ENCODE results near the gene ABCB4. TPM values are rescaled to one million over a fixed set of nuclear protein-coding genes. Genes with fewer than 3 reads are reported as not detected.

The ABCB4 gene
- total RNA-seq, 1 experiment from 2014 or later = 0.20 TPM

DNA sequence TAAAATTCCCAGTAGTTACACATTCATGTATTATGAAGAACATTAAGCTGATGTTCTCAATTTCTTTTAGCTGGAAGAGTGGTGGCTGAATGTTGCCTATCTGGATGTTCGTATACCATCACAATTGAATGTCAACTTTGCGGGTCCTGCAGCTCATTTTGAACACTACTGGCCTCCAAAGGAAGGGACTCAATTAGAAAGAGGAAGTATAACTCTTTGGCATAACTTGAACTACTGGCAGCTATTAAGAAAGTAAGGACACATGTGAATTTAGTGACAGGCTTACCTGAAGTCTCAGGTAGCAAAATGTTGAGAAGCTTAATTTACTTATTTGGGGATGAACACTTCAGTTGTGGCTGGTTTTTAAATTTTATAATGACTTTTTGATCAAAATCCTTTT, 114.2 kb downstream of the ABCB4 start:
- no peak overlapping the region for H2BK20ac ChIP-seq (ENCODE audit: low read depth, low read length, poor library complexity, severe bottlenecking)
- H3K4me1 ChIP-seq (ENCODE audit: insufficient read depth, low read length) = no peaks in the 10 kb centered on the region
- H2BK5ac ChIP-seq (ENCODE audit: insufficient read length, low read length) = no peak overlapping the region
- H3K4ac ChIP-seq (ENCODE audit: low read depth, low read length) = no peak overlapping the region
- H3K23ac ChIP-seq (ENCODE audit: insufficient read length, low read depth, low read length) = no peak overlapping the region
- no peaks in the 10 kb centered on the region for H3K79me2 ChIP-seq (ENCODE audit: insufficient read depth, low read length)
- no peak overlapping the region for H3T11ph ChIP-seq (ENCODE audit: low read length)
- peaks cover 13 to 17% of the 10 kb centered on the region in 2 experiments; a peak in 4 of 5 replicates for H3K9me3 Mint-ChIP-seq
- H3K79me1 ChIP-seq (ENCODE audit: insufficient read depth, low read depth, low read length, poor library complexity, severe bottlenecking) = no peaks in the 10 kb centered on the region
- H2AK5ac ChIP-seq (ENCODE audit: insufficient read length, low read length) = no peak overlapping the region
- H3K36me3 Mint-ChIP-seq (ENCODE audit: insufficient read depth in 1 of 3, low read depth in 3 of 3) = peaks cover 20 to 34% (median 28%) of the 10 kb centered on the region in 3 experiments
- no peak overlapping the region for H4K8ac ChIP-seq (replicated peaks; ENCODE audit: insufficient read length, low read depth, low read length)
- H3K9ac ChIP-seq (ENCODE audit: extremely low read depth, insufficient read length, low read length) = no peak overlapping the region
- no peak overlapping the region for H2BK12ac ChIP-seq (ENCODE audit: insufficient read length, low read depth, low read length)
- H2BK15ac ChIP-seq (ENCODE audit: low read depth, low read length) = no peak overlapping the region
- H3K14ac ChIP-seq (ENCODE audit: insufficient read depth, low read length) = no peak overlapping the region
- H3K56ac ChIP-seq (ENCODE audit: insufficient read length, low read depth, low read length) = no peak overlapping the region
- TF ChIP-seq, protein P1, sequence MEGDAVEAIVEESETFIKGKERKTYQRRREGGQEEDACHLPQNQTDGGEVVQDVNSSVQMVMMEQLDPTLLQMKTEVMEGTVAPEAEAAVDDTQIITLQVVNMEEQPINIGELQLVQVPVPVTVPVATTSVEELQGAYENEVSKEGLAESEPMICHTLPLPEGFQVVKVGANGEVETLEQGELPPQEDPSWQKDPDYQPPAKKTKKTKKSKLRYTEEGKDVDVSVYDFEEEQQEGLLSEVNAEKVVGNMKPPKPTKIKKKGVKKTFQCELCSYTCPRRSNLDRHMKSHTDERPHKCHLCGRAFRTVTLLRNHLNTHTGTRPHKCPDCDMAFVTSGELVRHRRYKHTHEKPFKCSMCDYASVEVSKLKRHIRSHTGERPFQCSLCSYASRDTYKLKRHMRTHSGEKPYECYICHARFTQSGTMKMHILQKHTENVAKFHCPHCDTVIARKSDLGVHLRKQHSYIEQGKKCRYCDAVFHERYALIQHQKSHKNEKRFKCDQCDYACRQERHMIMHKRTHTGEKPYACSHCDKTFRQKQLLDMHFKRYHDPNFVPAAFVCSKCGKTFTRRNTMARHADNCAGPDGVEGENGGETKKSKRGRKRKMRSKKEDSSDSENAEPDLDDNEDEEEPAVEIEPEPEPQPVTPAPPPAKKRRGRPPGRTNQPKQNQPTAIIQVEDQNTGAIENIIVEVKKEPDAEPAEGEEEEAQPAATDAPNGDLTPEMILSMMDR (conservative IDR thresholded peaks at IDR 0.05) = no peak
- WGBS (ENCODE audit: extremely low coverage, insufficient read length, low lambda C conversion rate) = no CpG with 5 or more reads among the region's 2 CpGs
- no peak overlapping the region for H3K4me3 Mint-ChIP-seq
- no peaks in the 10 kb centered on the region for H3K27me3 ChIP-seq (ENCODE audit: insufficient read depth, low read length)
- no peak for DNase-seq
- H2AFZ ChIP-seq (ENCODE audit: low read length) = no peak overlapping the region
- H3K18ac ChIP-seq (ENCODE audit: insufficient read length, low read depth, low read length) = no peak overlapping the region
- H3K4me1 Mint-ChIP-seq = peaks cover 9% of the 10 kb centered on the region in 2 experiments; a peak in 3 of 4 replicates
- no peak overlapping the region for H3K4me2 ChIP-seq (ENCODE audit: insufficient read depth, insufficient read length, low read length)
- no peaks in the 10 kb centered on the region for H3K27me3 Mint-ChIP-seq (ENCODE audit: low read depth)
- no peak overlapping the region for H3K27ac ChIP-seq (ENCODE audit: insufficient read length, low read depth, low read length)
- H3K27ac Mint-ChIP-seq = no peak overlapping the region
- no peaks in the 10 kb centered on the region for H3K23me2 ChIP-seq (ENCODE audit: insufficient read length, low read depth, low read length, poor library complexity, severe bottlenecking)
- H3K9me3 ChIP-seq (ENCODE audit: control insufficient read depth, low read depth, low read length) = no peaks in the 10 kb centered on the region
- H4K91ac ChIP-seq (ENCODE audit: insufficient read length, low read depth, low read length) = no peak overlapping the region
- H4K20me1 ChIP-seq (ENCODE audit: control insufficient read depth, insufficient read depth, insufficient read length) = no peaks in the 10 kb centered on the region
- H4K5ac ChIP-seq (ENCODE audit: insufficient read length, low read depth, low read length) = no peak overlapping the region
- H2BK120ac ChIP-seq (ENCODE audit: low read depth, low read length, poor library complexity, severe bottlenecking) = no peak overlapping the region
